Stimulated activated CD4-positive, alpha-beta T cell treated with anti-CD3 and anti-CD28 coated beads, Interleukin-1b, Interleukin-23, amount 100 ng/mL, for 24 hours (primary cell): Measurements from ENCODE around the gene ADCY6.
A peak's percentile ranks its signal among the peaks of the same experiment; 100 is the strongest.
"Not testable (repeated sequence)": the region's sequence is repeated elsewhere in the genome, so short reads cannot be mapped to it uniquely, and the experiment has no call there.

Source experiments
- DNase-seq, 4 experiments: peaks; one replicate each; pipeline ENCODE4 v3.0.0-alpha.2; 2020; ENCODE audit warnings: low read depth in 4 of 4, low spot score in 1 of 4

The ADCY6 gene

DNA sequence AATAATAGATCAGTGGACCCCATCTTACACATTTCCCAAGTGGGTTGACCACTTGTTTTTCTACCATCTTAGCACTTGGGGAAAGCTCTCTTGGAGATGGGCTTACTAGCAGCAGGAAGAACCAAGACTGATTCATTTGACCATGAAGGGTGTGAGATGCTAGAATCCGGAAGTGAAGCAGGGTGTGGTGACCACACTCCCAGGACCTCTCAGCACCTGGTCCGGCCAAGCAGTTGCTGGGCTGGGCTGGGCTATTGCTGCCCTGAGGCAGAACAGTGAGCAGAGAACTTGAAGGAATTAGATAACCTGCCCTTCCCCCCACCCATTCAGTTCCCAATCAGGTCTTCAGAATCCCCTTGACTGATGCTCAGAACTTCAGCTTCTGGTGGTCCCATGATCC, 24.4 kb downstream of the ADCY6 start:
- no peak for DNase-seq

DNA sequence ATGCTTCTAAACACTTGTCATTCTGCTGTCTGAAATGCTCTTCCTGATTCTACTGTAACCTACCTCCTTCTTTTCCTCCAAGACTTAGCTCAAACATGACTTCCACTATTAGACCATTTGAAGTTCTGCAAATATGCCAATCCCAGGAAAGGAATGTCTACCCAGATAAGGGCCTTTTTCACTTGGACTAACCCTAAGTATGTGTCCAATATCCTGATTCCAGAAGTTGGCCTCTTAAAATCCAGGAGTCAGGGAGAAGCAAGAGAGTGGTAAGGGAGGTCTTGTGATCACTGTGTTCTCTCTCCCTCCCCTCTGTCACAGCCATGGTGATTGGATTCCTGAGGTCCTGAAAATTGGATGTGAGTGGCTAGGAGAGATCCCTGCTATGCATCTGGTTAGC, 30.2 kb downstream of the ADCY6 start:
- DNase-seq, result no peak

DNA sequence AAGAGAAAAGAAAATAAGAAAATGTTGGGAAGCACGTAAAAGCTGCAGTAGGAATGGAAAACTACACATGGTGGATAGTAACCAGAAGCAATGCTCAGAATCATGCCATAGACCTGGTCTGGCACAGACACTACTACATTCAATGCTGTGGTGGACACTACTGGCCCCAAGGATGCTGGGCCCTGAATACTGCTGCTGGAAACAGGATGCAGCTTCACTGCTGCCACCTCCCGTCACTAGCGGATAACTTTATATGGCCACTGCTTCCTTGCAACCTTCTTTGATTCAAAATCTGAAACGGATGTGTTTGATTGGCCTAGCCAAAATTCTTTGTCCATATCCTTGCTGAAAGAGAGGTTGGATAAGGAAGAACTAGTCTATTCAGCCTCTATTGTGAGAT, 30.7 kb downstream of the ADCY6 start:
- DNase-seq, result no peak

GRCh38 chr12:48750769-48751356, 38.0 kb downstream of the ADCY6 start:
- DNase-seq, result no peak

- no peak for DNase-seq
These were observed 38.7 kb downstream of the ADCY6 start for GRCh38 chr12:48750215-48750614.

DNA sequence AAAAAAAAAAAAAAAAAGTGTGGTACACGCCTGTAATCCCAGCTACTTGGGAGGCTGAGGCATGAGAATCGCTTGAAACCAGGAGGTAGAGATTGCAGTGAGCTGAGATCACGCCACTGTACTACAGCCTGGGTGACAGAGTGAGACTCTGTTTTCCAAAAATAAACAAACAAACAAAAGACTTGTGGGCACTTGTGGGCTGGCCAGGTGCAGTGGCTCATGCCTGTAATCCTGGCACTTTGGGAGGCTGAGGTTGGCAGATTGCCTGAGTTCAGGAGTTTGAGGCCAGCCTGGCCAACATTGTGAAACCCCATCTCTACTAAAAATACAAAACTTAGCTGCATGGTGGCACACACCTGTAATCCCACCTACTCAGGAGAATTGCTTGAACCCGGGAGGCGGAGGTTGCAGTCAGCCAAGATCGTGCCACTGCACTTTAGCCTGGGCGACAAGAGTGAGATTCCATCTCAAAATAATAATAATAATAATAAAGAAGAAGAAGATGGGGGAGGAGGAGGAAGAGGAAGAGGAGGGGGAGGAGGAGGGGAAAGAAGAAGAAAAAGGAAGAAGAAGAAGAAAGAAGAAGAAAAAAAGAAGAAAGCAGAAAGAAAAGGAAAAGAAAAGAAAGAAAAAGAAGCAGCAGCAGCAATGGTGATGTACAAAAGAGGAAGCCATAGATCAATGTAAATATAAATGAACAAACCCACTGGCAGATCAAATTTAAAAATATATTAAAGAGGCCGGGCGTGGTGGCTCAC, 44.5 kb downstream of the ADCY6 start:
- no peak for DNase-seq

- DNase-seq, result no peak
These were observed 49.1 kb downstream of the ADCY6 start for GRCh38 chr12:48739618-48740269.

DNA sequence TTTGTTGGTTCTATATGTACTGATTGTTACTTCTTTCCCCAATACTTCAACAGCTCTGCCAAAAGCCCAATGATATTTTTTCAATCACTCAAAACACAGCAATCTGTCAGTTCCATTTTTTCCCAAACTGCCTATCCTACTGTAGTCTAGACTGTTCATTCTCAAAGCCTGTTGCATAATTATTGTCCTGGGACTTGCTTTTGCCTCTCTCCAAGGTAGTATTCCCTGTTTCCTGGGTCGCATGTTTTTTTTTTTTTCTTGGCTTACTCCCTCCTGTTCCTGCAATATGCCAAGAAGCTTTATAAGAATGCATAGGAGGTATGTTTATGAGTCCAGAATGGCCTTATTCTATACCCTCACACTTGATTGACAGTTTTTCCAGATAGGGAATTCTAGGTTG, 52.4 kb downstream of the ADCY6 start:
- no peak for DNase-seq

GRCh38 chr12:48728807-48729206, 60.1 kb downstream of the ADCY6 start:
- no peak for DNase-seq

DNA sequence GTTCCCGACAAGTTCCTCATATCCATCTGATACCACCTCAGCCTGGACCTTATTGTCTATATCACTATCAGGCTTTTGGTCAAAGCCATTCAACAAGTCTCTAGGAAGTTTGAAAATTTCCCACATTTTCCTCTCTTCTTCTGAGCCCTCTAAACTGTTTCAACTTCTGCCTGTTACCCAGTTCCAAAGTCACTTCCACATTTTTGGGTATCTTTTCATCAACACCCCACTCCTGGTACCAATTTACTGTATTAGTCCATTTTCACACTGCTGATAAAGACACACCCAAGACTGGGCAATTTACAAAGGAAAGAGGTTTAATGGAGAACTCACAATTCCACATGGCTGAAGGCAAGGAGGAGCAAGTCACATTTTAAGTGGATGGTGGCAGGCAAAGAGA, 68.2 kb downstream of the ADCY6 start:
- not testable (repeated sequence) for DNase-seq

DNA sequence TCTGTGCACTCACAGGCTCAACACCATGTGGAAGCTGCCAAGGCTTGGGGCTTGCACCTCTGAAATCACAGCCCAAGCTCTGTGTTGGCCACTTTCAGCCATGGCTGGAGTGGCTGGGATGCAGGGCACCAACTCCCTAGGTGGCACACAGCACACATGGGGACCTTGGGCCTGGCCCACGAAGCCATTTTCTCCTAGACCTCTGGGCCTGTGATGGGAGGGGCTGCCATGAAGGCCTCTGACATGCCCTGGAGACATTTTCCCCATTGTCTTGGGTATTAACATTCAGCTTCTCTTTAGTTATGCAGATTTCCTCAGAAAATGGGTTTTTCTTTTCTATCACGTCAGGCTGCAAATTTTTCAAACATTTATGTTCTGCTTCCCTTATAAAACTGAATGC, 68.7 kb downstream of the ADCY6 start:
- not testable (repeated sequence) for DNase-seq

DNA sequence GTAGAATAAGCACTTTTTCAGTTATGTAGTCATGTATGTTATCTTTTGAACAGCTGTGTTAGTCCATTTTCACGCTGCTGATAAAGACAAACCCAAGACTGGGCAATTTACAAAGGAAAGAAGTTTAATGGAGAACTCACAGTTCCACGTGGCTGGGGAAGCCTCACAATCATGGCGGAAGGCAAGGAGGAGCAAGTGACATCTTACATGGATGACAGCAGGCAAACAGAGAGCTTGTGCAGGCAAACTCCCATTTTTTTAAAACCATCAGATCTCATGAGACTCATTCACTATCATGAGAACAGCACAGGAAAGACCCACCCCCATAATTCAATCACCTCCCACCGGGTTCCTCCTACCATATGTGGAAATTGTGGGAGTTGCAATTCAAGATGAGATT, 69.9 kb downstream of the ADCY6 start:
- not testable (repeated sequence) for DNase-seq

DNA sequence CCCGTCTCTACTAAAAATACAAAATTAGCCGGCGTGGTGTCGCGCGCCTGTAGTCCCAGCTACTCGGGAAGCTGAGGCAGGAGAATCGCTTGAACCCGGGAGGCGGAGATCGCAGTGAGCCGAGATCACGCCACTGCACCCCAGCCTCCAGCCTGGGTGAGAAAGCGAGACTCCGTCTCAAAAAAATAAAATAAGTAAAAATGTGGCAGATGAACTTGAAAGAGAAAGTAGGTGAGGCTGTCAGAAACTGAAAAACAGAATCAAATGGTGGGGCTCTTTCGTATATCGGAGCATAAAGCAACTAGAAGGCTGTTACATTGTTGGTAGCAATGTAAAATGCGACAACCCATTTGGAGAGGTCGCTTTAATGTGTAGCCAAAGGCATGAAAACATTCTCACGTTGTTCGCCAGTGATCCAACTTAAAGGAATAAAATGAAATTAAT, 71.6 kb downstream of the ADCY6 start:
- no peak for DNase-seq

DNA sequence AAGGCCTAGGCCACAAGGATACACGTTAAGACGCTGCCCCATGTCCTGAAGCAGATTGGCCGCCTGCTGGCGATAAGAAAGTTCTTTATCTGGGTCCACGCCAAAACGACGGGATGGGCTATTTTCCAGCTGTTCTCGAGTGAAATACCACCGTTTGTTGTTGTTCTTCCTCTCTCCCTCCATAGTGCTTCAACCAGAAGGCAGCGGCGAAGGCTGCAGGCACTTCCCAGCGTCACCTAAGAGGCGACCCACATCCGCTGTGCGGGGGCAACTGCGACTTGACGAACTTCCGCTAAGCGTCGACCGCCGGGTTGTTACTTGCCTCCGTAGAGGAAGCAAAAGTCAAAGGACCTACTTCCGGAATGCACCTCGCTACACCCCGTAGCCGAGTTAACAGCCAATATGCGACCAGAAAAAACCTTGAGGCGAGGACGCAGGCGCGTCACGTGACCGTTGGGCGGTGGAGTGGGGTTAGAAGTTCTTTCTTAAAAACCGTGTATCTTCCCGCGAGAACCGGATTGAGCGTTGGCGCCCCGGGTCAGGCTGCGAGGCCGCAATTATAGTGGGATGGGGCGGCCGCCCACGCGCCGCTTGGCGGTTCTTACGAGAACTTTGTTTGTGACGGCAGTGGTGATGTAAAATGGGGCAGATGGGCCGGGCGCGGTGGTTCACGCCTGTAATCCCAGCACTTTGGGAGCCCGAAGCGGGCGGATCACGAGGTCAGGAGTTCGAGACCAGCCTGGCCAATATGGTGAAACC, 72.2 kb downstream of the ADCY6 start, which contains the start of gene CCNT1:
TSS of gene CCNT1 (minus strand) at position 215 of the 759 bp plus-strand sequence. CDS start at position 183, 32 bp downstream.
- DNase-seq, result peak; percentile 94 to 99 (median 96)
